Endothelial cell of umbilical vein (primary cell): ENCODE data around the gene RNF148. TPM values are rescaled to one million over a fixed set of nuclear protein-coding genes. Genes with fewer than 3 reads are reported as not detected.

ENCODE experiments used
- BruUV-seq: library from RNA; stranded (reverse); fragments of 400-500 nt; replicated peaks from 2 replicates; lab custom pipeline; 2021; lab: Mats Ljungman, UMichigan
- CTCF ChIA-PET: fragments of 300-600, 350-600 bp; sonication (Branson Sonifier 250); formaldehyde crosslinking; loops from one replicate; lab custom pipeline; 2021; ENCODE audit warnings: antibody characterized with exemption, inconsistent platforms; lab: Charles Lee
- POLR2A ChIA-PET: fragments of 300-600, 350-600 bp; sonication (Branson Sonifier 250); formaldehyde crosslinking; loops from one replicate; lab custom pipeline; 2021; ENCODE audit warnings: antibody characterized with exemption, inconsistent platforms; lab: Charles Lee
- DNase-seq: peaks from one replicate; pipeline ENCODE4 v3.0.0-alpha.2; 2011; ENCODE audit warnings: low read depth, low spot score
- FAIRE-seq: peaks from 2 replicates; lab custom pipeline; 2011; peaks lifted over from hg19 to GRCh38; lab: Jason Lieb, UNC
- H2AFZ ChIP-seq: 2 replicates; pipeline ENCODE4 v1.6.0; 2012; ENCODE audit warnings: low read depth, low read length, control low read depth, inconsistent platforms
- H3K27ac ChIP-seq: 2 replicates; pipeline ENCODE4 v1.5.1; 2011; ENCODE audit warnings: low read depth, mild to moderate bottlenecking, control low read depth, low read length, moderate library complexity; ENCODE audit not compliant: insufficient read depth
- H3K27me3 ChIP-seq, 2 experiments: 2 replicates each; pipeline versions ENCODE4 v1.6.0 to v1.6.1; 2011; ENCODE audit warnings: low read length in 2 of 2, mixed read lengths in 1 of 2; ENCODE audit not compliant: control insufficient read depth in 2 of 2, insufficient read depth in 2 of 2
- H3K36me3 ChIP-seq, 2 experiments: 2 replicates in 1 of 2; 3 replicates in 1 of 2; pipeline ENCODE4 v1.5.1; 2011; ENCODE audit warnings: low read length in 2 of 2, mild to moderate bottlenecking in 1 of 2, moderate library complexity in 1 of 2; ENCODE audit not compliant: control insufficient read depth in 2 of 2, insufficient read depth in 2 of 2; ENCODE audit errors: extremely low read depth in 1 of 2
- H3K4me1 ChIP-seq: 3 replicates; pipeline ENCODE4 v1.5.1; 2011; ENCODE audit warnings: mild to moderate bottlenecking, low read length; ENCODE audit not compliant: control insufficient read depth, insufficient read depth; ENCODE audit errors: extremely low read depth
- H3K4me2 ChIP-seq: 2 replicates; pipeline ENCODE4 v1.6.1; 2011; ENCODE audit warnings: low read length, control low read depth, mixed read lengths; ENCODE audit not compliant: insufficient read depth
- H3K4me3 ChIP-seq, 3 experiments: fragments of 200-600 bp in 1 of 3; sonication (generic), shearing (Covaris generic) in 1 of 3; replicated peaks in 1 of 3; 2 replicates each; pipeline ENCODE4 v1.5.1; 2011 to 2016; ENCODE audit warnings: control low read depth in 3 of 3, low read length in 3 of 3, mild to moderate bottlenecking in 2 of 3, inconsistent platforms in 1 of 3, low read depth in 1 of 3, moderate library complexity in 1 of 3; ENCODE audit not compliant: insufficient read depth in 1 of 3
- H3K79me2 ChIP-seq: 2 replicates; pipeline ENCODE4 v1.6.0; 2012; ENCODE audit warnings: low read length, inconsistent platforms; ENCODE audit not compliant: control insufficient read depth, insufficient read depth
- H3K9ac ChIP-seq: replicated peaks from 2 replicates; pipeline ENCODE3; 2011; ENCODE audit warnings: low read length, control low read depth; ENCODE audit not compliant: insufficient read depth; ENCODE audit errors: extremely low read depth
- H3K9me1 ChIP-seq: replicated peaks from 3 replicates; pipeline ENCODE4 v1.6.0; 2011; ENCODE audit warnings: mild to moderate bottlenecking, low read length; ENCODE audit not compliant: control insufficient read depth, insufficient read depth; ENCODE audit errors: extremely low read depth
- H3K9me3 ChIP-seq: replicated peaks from 2 replicates; pipeline ENCODE4 v1.5.1; 2012; ENCODE audit warnings: low read length, inconsistent platforms; ENCODE audit not compliant: control insufficient read depth, insufficient read depth
- H4K20me1 ChIP-seq: replicated peaks from 2 replicates; pipeline ENCODE3; 2011; ENCODE audit warnings: mild to moderate bottlenecking, low read length; ENCODE audit not compliant: control insufficient read depth, insufficient read depth; ENCODE audit errors: extremely low read depth
- CTCF ChIP-seq, 2 donors: IDR thresholded peaks; 1 replicate in 1 of 2; 2 replicates in 1 of 2; pipeline ENCODE4 v1.5.1; 2011; ENCODE audit warnings: low read length in 2 of 2, mild to moderate bottlenecking in 2 of 2, moderate library complexity in 2 of 2, control low read depth in 1 of 2, inconsistent platforms in 1 of 2, low read depth in 1 of 2; ENCODE audit not compliant: insufficient read depth in 1 of 2; ENCODE audit errors: extremely low read depth in 1 of 2
- EZH2 ChIP-seq: IDR thresholded peaks from 2 replicates; pipeline ENCODE4 v1.6.1; 2012; ENCODE audit warnings: borderline replicate concordance, low read depth, mild to moderate bottlenecking, moderate library complexity, low read length, inconsistent platforms; ENCODE audit not compliant: severe bottlenecking
- FOS ChIP-seq: IDR thresholded peaks from 2 replicates; pipeline ENCODE4 v1.6.1; 2011; ENCODE audit warnings: mild to moderate bottlenecking, low read length, moderate library complexity, borderline replicate concordance; ENCODE audit not compliant: insufficient read depth
- GATA2 ChIP-seq: IDR thresholded peaks from 2 replicates; pipeline ENCODE4 v1.7.0; 2011; ENCODE audit warnings: low read depth, mild to moderate bottlenecking, moderate library complexity, mixed read lengths, low read length; ENCODE audit not compliant: insufficient read length, insufficient read depth
- JUN ChIP-seq: IDR thresholded peaks from 2 replicates; pipeline ENCODE4 v1.6.1; 2011; ENCODE audit warnings: borderline replicate concordance, low read depth; ENCODE audit not compliant: insufficient read length, insufficient read depth
- MAX ChIP-seq: IDR thresholded peaks from 2 replicates; pipeline ENCODE4 v1.6.1; 2011; ENCODE audit not compliant: insufficient read depth, insufficient read length
- MYC ChIP-seq: IDR thresholded peaks from one replicate; pipeline ENCODE4 v1.6.1; 2011; ENCODE audit warnings: mild to moderate bottlenecking, low read depth, low read length
- POLR2A ChIP-seq: IDR thresholded peaks from 2 replicates; pipeline ENCODE4 v1.6.1; 2012; ENCODE audit warnings: low read depth, mild to moderate bottlenecking, control low read depth, low read length
- POLR2AphosphoS5 ChIP-seq: IDR thresholded peaks from 2 replicates; pipeline ENCODE4 v1.6.1; 2012; ENCODE audit warnings: low read depth, mild to moderate bottlenecking, control low read depth, low read length, moderate library complexity; ENCODE audit not compliant: insufficient read depth
- dilution Hi-C: fragments of 300-500 bp; cut with MboI; formaldehyde crosslinking; loops from one replicate; pipeline ENCODE4 v1.15.0; 2019; ENCODE audit warnings: low sequenced_read_pairs; ENCODE audit not compliant: extremely low pct_ligation_motif_present
- intact Hi-C: fragments of 100-400 bp; cut with micrococcal nuclease; formaldehyde crosslinking; loops from one replicate; pipeline ENCODE4 v1.10.0; 2022
- polyA plus RNA-seq, 4 experiments: library from polyadenylated mRNA; depleted of rRNA in 3 of 4; stranded (reverse) in 3 of 4; unstranded in 1 of 4; fragments of >200 nt; gene quantifications; 2 replicates each; pipeline versions ENCODE4 v1.2.1 to v1.2.3, GENCODE V29; 2011 to 2012; ENCODE audit warnings: missing spikeins in 1 of 4
- total RNA-seq: library from RNA; stranded (reverse); gene quantifications from 2 replicates; pipeline ENCODE4 v1.2.3, GENCODE V29; 2021

RNF148 gene
- total and polyA plus RNA-seq, 2 donors (not counting 3 experiments of a cell fraction or from before 2014, with no cell fraction given): 0.12 to 0.95 TPM

GRCh38 chr7:122689346-122690109 is 13.2 kb downstream of the RNF148 start:
- Histone ChIP-seq H2AFZ (no peak overlapping the region), H3K27me3 (no peaks in the 10 kb centered on the region), H3K9me1 (no peaks in the 10 kb centered on the region), H3K9me3 (no peaks in the 10 kb centered on the region), H3K4me2 (no peak overlapping the region), H3K27ac (no peak overlapping the region), H3K4me1 (no peaks in the 10 kb centered on the region), H3K36me3 (no peaks in the 10 kb centered on the region), H3K9ac (no peak overlapping the region), H3K4me3 (no peak overlapping the region), H3K79me2 (no peaks in the 10 kb centered on the region), H4K20me1 (no peaks in the 10 kb centered on the region)
- ChIA-PET POLR2A (no interaction called here), CTCF (no interaction called here)
- no TSS peak for BruUV-seq
- FAIRE-seq (no peak), DNase-seq (no peak)
- dilution Hi-C loops (no loop called here), intact Hi-C loops (no loop called here)
- TF ChIP-seq MAX (no peak), MYC (no peak), EZH2 (no peak), JUN (no peak)

- H2AFZ ChIP-seq: no peak overlapping the region
- DNase-seq: no peak
- ChIA-PET POLR2A (no interaction called here), CTCF (interaction anchor here (2.1 kb wide), 1 partner anchor 12 kb away, joined by 6 read pairs; no protein-coding TSS in a partner anchor)
- H3K4me2 ChIP-seq: no peak overlapping the region
- no TSS peak for BruUV-seq
- intact Hi-C loops: no loop called here
- H3K36me3 ChIP-seq: no peaks in the 10 kb centered on the region
- no peaks in the 10 kb centered on the region for H4K20me1 ChIP-seq
- no peaks in the 10 kb centered on the region for H3K4me1 ChIP-seq
- no peak overlapping the region for H3K27ac ChIP-seq
- H3K9ac ChIP-seq: no peak overlapping the region
- H3K9me3 ChIP-seq: no peaks in the 10 kb centered on the region
- H3K4me3 ChIP-seq: no peak overlapping the region
- TF ChIP-seq GATA2: no peak
- TF ChIP-seq MAX: no peak
- TF ChIP-seq JUN: no peak
- no peak for TF ChIP-seq CTCF (IDR thresholded peaks at IDR 0.05; ENCODE audit: extremely low read depth in 1 of 2, insufficient read depth in 1 of 2, low read depth in 1 of 2, low read length in 2 of 2)
- TF ChIP-seq FOS: no peak
- no peak for TF ChIP-seq POLR2AphosphoS5
- no peak for TF ChIP-seq MYC
- no peak for TF ChIP-seq POLR2A
- TF ChIP-seq EZH2: no peak
- H3K9me1 ChIP-seq: no peaks in the 10 kb centered on the region
- H3K27me3 ChIP-seq: no peaks in the 10 kb centered on the region
- no peaks in the 10 kb centered on the region for H3K79me2 ChIP-seq
- dilution Hi-C loops: no loop called here
- no peak for FAIRE-seq
Observed at GRCh38 chr7:122688400-122688998, 14.2 kb downstream of the RNF148 start.
